WERI-Rb-1 (cell line): ENCODE data around the gene SPTSSA.

Source experiments
- DNase-seq: peaks from one replicate; pipeline ENCODE4 v3.0.0-alpha.2; 2020
- H3K27ac ChIP-seq: fragments of 250-450 bp; sonication (Bioruptor Pico); 2 replicates; pipeline ENCODE4 v1.5.1; 2020; ENCODE audit warnings: mild to moderate bottlenecking, moderate library complexity
- H3K27me3 ChIP-seq: fragments of 250-450 bp; sonication (Bioruptor Pico); 2 replicates; pipeline ENCODE4 v1.5.1; 2021; ENCODE audit warnings: mild to moderate bottlenecking, low read depth, moderate library complexity; ENCODE audit not compliant: insufficient read depth, severe bottlenecking
- H3K36me3 ChIP-seq: fragments of 250-450 bp; sonication (Bioruptor Pico); 2 replicates; pipeline ENCODE4 v1.5.1; 2020; ENCODE audit warnings: mild to moderate bottlenecking, moderate library complexity
- H3K4me3 ChIP-seq: 2 replicates; pipeline ENCODE4 v1.5.1; 2011; ENCODE audit warnings: low read depth, mild to moderate bottlenecking, control low read depth, low read length
- H3K9me3 ChIP-seq: fragments of 250-450 bp; sonication (Bioruptor Pico); 2 replicates; pipeline ENCODE4 v1.5.1; 2021; ENCODE audit warnings: mild to moderate bottlenecking, moderate library complexity; ENCODE audit not compliant: severe bottlenecking
- CTCF ChIP-seq: IDR thresholded peaks from 2 replicates; pipeline ENCODE4 v1.5.1; 2011; ENCODE audit warnings: low read depth, mild to moderate bottlenecking, control low read depth, inconsistent platforms, low read length

The SPTSSA gene

GRCh38 chr14:34452258-34452822 is 9.7 kb downstream of the SPTSSA start:
- H3K4me3 ChIP-seq: no peak overlapping the region
- H3K27ac ChIP-seq: no peak overlapping the region
- TF ChIP-seq CTCF: no peak
- peaks cover 45% of the 10 kb centered on the region for H3K36me3 ChIP-seq
- no peaks in the 10 kb centered on the region for H3K27me3 ChIP-seq
- H3K9me3 ChIP-seq: no peaks in the 10 kb centered on the region
- DNase-seq: no peak

GRCh38 chr14:34450958-34451357 is 11.1 kb downstream of the SPTSSA start:
- TF ChIP-seq CTCF: no peak
- no peak overlapping the region for H3K4me3 ChIP-seq
- H3K9me3 ChIP-seq: no peaks in the 10 kb centered on the region
- peaks cover 36% of the 10 kb centered on the region for H3K36me3 ChIP-seq
- no peaks in the 10 kb centered on the region for H3K27me3 ChIP-seq
- no peak for DNase-seq
- H3K27ac ChIP-seq: no peak overlapping the region

- H3K27me3 ChIP-seq: no peaks in the 10 kb centered on the region
- no peak overlapping the region for H3K4me3 ChIP-seq
- no peaks in the 10 kb centered on the region for H3K9me3 ChIP-seq
- H3K27ac ChIP-seq: no peak overlapping the region
- DNase-seq: no peak
- peaks cover 32% of the 10 kb centered on the region for H3K36me3 ChIP-seq
- no peak for TF ChIP-seq CTCF
Measured at GRCh38 chr14:34450542-34450915, 11.5 kb downstream of the SPTSSA start.

- Histone ChIP-seq H3K9me3 (no peaks in the 10 kb centered on the region), H3K4me3 (no peak overlapping the region), H3K36me3 (peaks cover 28% of the 10 kb centered on the region), H3K27ac (no peak overlapping the region), H3K27me3 (no peaks in the 10 kb centered on the region)
- DNase-seq: no peak
- TF ChIP-seq CTCF: no peak
Measured at GRCh38 chr14:34449819-34450541, 12.1 kb downstream of the SPTSSA start.

- TF ChIP-seq CTCF: no peak
- Histone ChIP-seq H3K9me3 (no peaks in the 10 kb centered on the region), H3K27ac (no peak overlapping the region), H3K36me3 (peaks cover 4% of the 10 kb centered on the region), H3K4me3 (no peak overlapping the region), H3K27me3 (no peaks in the 10 kb centered on the region)
- DNase-seq: no peak
Measured at GRCh38 chr14:34439090-34439489, 22.9 kb downstream of the SPTSSA start.

GRCh38 chr14:34438438-34438837 is 23.6 kb downstream of the SPTSSA start:
- peaks cover 4% of the 10 kb centered on the region for H3K36me3 ChIP-seq
- no peak for TF ChIP-seq CTCF
- no peak for DNase-seq
- H3K27me3 ChIP-seq: no peaks in the 10 kb centered on the region
- H3K27ac ChIP-seq: no peak overlapping the region
- H3K9me3 ChIP-seq: no peaks in the 10 kb centered on the region
- no peak overlapping the region for H3K4me3 ChIP-seq
